ENCODE results near the gene SDHB. TPM values are rescaled to one million over a fixed set of nuclear protein-coding genes. Genes with fewer than 3 reads are reported as not detected.

Gene SDHB
- total and polyA plus RNA-seq, 10 of the 15 experiments (the other 5 are each of a cell fraction or from before 2014, with no cell fraction given): 101 to 319 (median 188) TPM

DNA sequence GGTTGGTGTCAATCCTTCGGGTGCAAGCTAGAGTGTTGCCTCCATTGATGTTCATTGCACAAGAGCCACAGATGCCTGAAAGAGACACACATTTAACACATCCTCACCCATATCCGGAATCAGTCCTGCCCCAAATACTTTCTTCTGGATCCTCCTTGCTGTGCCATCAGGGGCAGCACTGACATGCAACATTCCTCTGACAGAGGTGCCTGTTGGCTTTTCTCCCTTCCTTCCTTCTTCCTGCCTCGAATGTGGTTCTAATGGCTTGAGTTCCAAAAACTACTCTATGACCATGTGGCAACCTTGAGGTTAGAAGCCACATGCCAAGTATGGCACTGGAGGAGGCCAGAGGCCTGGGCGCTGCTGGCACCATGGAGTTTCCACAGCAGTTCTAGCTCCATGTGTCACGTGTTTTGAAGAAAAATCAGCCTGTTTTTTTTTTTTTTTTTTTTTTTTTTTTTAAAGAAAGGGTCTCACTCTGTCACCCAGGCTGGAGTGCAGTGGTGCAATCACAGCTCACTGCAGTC, 25.1 kb downstream of the SDHB start:
- TF ChIP-seq HDAC2 (IDR thresholded peaks at IDR 0.05) (no peak), ZNF274 (IDR thresholded peaks at IDR 0.05; ENCODE audit: insufficient read depth, insufficient read length) (no peak), LARP7 (IDR thresholded peaks at IDR 0.05) (no peak), TBL1XR1 (IDR thresholded peaks at IDR 0.05; ENCODE audit: low read depth, low read length) (no peak), FOS (IDR thresholded peaks at IDR 0.05; ENCODE audit: borderline replicate concordance, extremely low read depth, insufficient read length) (no peak), RBBP5 (conservative IDR thresholded peaks at IDR 0.05) (no peak), ZNF622 (IDR thresholded peaks at IDR 0.05) (no peak), RUNX3 (IDR thresholded peaks at IDR 0.05; ENCODE audit: low read length) (no peak)
- TF ChIP-seq, protein P1, sequence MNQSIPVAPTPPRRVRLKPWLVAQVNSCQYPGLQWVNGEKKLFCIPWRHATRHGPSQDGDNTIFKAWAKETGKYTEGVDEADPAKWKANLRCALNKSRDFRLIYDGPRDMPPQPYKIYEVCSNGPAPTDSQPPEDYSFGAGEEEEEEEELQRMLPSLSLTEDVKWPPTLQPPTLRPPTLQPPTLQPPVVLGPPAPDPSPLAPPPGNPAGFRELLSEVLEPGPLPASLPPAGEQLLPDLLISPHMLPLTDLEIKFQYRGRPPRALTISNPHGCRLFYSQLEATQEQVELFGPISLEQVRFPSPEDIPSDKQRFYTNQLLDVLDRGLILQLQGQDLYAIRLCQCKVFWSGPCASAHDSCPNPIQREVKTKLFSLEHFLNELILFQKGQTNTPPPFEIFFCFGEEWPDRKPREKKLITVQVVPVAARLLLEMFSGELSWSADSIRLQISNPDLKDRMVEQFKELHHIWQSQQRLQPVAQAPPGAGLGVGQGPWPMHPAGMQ (IDR thresholded peaks at IDR 0.05; ENCODE audit: borderline replicate concordance): no peak
- TF ChIP-seq, protein P2, sequence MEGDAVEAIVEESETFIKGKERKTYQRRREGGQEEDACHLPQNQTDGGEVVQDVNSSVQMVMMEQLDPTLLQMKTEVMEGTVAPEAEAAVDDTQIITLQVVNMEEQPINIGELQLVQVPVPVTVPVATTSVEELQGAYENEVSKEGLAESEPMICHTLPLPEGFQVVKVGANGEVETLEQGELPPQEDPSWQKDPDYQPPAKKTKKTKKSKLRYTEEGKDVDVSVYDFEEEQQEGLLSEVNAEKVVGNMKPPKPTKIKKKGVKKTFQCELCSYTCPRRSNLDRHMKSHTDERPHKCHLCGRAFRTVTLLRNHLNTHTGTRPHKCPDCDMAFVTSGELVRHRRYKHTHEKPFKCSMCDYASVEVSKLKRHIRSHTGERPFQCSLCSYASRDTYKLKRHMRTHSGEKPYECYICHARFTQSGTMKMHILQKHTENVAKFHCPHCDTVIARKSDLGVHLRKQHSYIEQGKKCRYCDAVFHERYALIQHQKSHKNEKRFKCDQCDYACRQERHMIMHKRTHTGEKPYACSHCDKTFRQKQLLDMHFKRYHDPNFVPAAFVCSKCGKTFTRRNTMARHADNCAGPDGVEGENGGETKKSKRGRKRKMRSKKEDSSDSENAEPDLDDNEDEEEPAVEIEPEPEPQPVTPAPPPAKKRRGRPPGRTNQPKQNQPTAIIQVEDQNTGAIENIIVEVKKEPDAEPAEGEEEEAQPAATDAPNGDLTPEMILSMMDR (IDR thresholded peaks at IDR 0.05 in 2 of 3, conservative IDR thresholded peaks at IDR 0.05 in 1 of 3; ENCODE audit: control insufficient read depth in 2 of 3, extremely low read depth in 1 of 3, insufficient read depth in 1 of 3, low read depth in 3 of 3, low read length in 3 of 3): no peak
- TF ChIP-seq, protein P3, sequence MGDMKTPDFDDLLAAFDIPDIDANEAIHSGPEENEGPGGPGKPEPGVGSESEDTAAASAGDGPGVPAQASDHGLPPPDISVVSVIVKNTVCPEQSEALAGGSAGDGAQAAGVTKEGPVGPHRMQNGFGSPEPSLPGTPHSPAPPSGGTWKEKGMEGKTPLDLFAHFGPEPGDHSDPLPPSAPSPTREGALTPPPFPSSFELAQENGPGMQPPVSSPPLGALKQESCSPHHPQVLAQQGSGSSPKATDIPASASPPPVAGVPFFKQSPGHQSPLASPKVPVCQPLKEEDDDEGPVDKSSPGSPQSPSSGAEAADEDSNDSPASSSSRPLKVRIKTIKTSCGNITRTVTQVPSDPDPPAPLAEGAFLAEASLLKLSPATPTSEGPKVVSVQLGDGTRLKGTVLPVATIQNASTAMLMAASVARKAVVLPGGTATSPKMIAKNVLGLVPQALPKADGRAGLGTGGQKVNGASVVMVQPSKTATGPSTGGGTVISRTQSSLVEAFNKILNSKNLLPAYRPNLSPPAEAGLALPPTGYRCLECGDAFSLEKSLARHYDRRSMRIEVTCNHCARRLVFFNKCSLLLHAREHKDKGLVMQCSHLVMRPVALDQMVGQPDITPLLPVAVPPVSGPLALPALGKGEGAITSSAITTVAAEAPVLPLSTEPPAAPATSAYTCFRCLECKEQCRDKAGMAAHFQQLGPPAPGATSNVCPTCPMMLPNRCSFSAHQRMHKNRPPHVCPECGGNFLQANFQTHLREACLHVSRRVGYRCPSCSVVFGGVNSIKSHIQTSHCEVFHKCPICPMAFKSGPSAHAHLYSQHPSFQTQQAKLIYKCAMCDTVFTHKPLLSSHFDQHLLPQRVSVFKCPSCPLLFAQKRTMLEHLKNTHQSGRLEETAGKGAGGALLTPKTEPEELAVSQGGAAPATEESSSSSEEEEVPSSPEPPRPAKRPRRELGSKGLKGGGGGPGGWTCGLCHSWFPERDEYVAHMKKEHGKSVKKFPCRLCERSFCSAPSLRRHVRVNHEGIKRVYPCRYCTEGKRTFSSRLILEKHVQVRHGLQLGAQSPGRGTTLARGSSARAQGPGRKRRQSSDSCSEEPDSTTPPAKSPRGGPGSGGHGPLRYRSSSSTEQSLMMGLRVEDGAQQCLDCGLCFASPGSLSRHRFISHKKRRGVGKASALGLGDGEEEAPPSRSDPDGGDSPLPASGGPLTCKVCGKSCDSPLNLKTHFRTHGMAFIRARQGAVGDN (IDR thresholded peaks at IDR 0.05): no peak
- 66% methylated on average over 5 of the region's 5 CpGs for WGBS (ENCODE audit: insufficient coverage, insufficient replicate concordance, low lambda C conversion rate, missing lambda C conversion rate)
- Histone ChIP-seq H3K9me3 (replicated peaks; ENCODE audit: control insufficient read depth, insufficient read depth, low read length) (no peaks in the 10 kb centered on the region), H2AFZ (ENCODE audit: control insufficient read depth, low read depth, low read length) (no peak overlapping the region), H3K4me2 (ENCODE audit: control insufficient read depth, insufficient read depth) (no peak overlapping the region), H3K27me3 (replicated peaks in 1 of 2; ENCODE audit: control insufficient read depth in 2 of 2, insufficient read depth in 2 of 2, low read length in 1 of 2) (no peaks in the 10 kb centered on the region), H3K36me3 (ENCODE audit: control insufficient read depth in 2 of 2, insufficient read depth in 2 of 2, low read length in 1 of 2) (peaks cover 19 to 52% of the 10 kb centered on the region in 2 experiments), H3K9ac (ENCODE audit: control insufficient read depth, insufficient read depth, low read length) (no peak overlapping the region), H4K20me1 (ENCODE audit: control insufficient read depth, insufficient read depth) (no peaks in the 10 kb centered on the region), H3K4me3 (no peak overlapping the region), H3K79me2 (ENCODE audit: control insufficient read depth, insufficient read depth, low read length) (no peaks in the 10 kb centered on the region), H3K4me1 (ENCODE audit: control insufficient read depth, insufficient read depth, low read length) (peaks cover 2% of the 10 kb centered on the region), H3K27ac (ENCODE audit: control insufficient read depth, insufficient read depth) (no peak overlapping the region)
- SMC1A ChIA-PET (ENCODE audit: uncharacterized antibody, unreplicated experiment): no interaction called here
- FAIRE-seq (no peak), DNase-seq (ENCODE audit: low read depth, low spot score) (no peak), ATAC-seq (no peak)
- POLR2A ChIA-PET: interaction anchor here (0.6 to 0.7 kb wide), 2 partner anchors 18 to 716 kb away, joined by 3 to 8 read pairs; no protein-coding TSS in a partner anchor
- intact Hi-C loops (cut with micrococcal nuclease; ENCODE audit: unreplicated experiment): no loop called here
- RAD21 ChIA-PET (ENCODE audit: unreplicated experiment): no interaction called here
- BruUV-seq (replicated peaks): no TSS peak
- CTCF ChIA-PET: interaction anchor here (0.6 to 1.1 kb wide), 3 partner anchors 11 to 843 kb away, joined by 3 to 4 read pairs (median 3); no protein-coding TSS in a partner anchor
- in situ Hi-C loops (cut with MboI): no loop called here

Data from GM12878 (cell line).